WERI-Rb-1 (cell line): ENCODE results near the gene TMEM126A.
"Not testable (repeated sequence)": the region's sequence is repeated elsewhere in the genome, so short reads cannot be mapped to it uniquely, and the experiment has no call there.

Experiments
- DNase-seq: peaks from one replicate; pipeline ENCODE4 v3.0.0-alpha.2; 2020
- H3K27ac ChIP-seq: fragments of 250-450 bp; sonication (Bioruptor Pico); 2 replicates; pipeline ENCODE4 v1.5.1; 2020; ENCODE audit warnings: mild to moderate bottlenecking, moderate library complexity
- H3K27me3 ChIP-seq: fragments of 250-450 bp; sonication (Bioruptor Pico); 2 replicates; pipeline ENCODE4 v1.5.1; 2021; ENCODE audit warnings: mild to moderate bottlenecking, low read depth, moderate library complexity; ENCODE audit not compliant: insufficient read depth, severe bottlenecking
- H3K36me3 ChIP-seq: fragments of 250-450 bp; sonication (Bioruptor Pico); 2 replicates; pipeline ENCODE4 v1.5.1; 2020; ENCODE audit warnings: mild to moderate bottlenecking, moderate library complexity
- H3K4me3 ChIP-seq: 2 replicates; pipeline ENCODE4 v1.5.1; 2011; ENCODE audit warnings: low read depth, mild to moderate bottlenecking, control low read depth, low read length
- H3K9me3 ChIP-seq: fragments of 250-450 bp; sonication (Bioruptor Pico); 2 replicates; pipeline ENCODE4 v1.5.1; 2021; ENCODE audit warnings: mild to moderate bottlenecking, moderate library complexity; ENCODE audit not compliant: severe bottlenecking
- CTCF ChIP-seq: IDR thresholded peaks from 2 replicates; pipeline ENCODE4 v1.5.1; 2011; ENCODE audit warnings: low read depth, mild to moderate bottlenecking, control low read depth, inconsistent platforms, low read length

Gene TMEM126A

DNA sequence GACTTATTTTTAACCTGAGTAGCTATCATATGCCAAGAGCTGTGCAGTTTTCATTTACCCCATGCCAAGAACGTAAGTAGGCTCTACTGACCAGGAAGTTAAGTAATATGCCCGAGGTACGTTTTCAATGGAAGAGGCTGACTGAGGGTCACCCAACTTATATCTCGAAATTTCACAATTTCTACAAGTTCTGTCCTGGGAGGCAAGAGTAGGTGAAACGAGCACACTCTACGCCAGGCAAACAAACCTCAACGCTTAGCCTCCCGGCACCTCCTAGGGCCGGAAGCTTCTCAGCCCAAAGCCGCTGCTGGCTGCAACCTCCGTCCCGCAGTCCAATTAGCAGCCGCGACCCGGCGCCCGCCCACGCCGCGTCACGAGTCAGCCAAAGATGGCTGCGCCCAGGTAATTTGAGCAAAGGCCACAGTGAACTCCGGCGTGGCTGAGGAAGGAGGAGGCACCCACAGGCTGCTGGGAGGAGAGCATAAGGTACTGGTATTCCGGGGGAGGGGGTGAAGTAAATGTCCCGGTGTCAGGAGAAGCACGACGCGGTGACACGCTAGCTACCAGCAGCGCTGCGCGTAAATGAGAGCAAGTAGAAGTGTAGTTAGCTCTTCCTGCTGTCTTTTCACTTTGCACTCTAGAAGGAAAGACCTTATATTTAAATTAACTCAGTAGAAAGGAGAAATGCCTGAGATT, at the start of gene TMEM126A:
Gene TMEM126A, plus strand, starts transcription at position 364 of the 696 bp plus-strand sequence. CDS start 2,289 bp downstream, outside the sequence.
- Histone ChIP-seq H3K36me3 (no peaks in the 10 kb centered on the region), H3K4me3 (peak within 1 kb of the TSS; percentile 95), H3K9me3 (no peaks in the 10 kb centered on the region), H3K27me3 (no peaks in the 10 kb centered on the region), H3K27ac (peak within 1 kb of the TSS; percentile 77)
- no peak for TF ChIP-seq CTCF
- peak; percentile 95 for DNase-seq

DNA sequence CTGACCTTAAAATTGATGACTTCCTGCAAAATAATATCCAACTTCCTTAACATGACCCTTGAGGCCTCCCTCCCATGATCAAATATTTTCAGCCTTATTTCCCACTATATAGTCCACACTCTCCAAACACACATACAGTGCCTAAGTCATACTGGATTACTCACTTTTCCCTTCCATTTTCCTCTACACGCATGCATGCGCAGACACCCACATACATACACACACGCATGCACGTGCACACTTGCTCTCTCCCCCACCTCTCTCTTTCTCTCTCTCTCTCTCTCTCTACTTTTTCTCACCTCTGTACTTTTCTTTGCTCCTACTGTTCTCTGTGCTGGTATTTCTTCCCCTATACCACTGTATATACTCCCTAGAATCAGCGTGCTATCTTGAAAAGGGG, 48.7 kb upstream of the TMEM126A start:
- H3K4me3 ChIP-seq, result no peak overlapping the region
- H3K27ac ChIP-seq, result no peak overlapping the region
- no peak for DNase-seq
- TF ChIP-seq CTCF, result no peak
- H3K36me3 ChIP-seq, result no peaks in the 10 kb centered on the region
- H3K9me3 ChIP-seq, result no peaks in the 10 kb centered on the region
- H3K27me3 ChIP-seq, result no peaks in the 10 kb centered on the region

DNA sequence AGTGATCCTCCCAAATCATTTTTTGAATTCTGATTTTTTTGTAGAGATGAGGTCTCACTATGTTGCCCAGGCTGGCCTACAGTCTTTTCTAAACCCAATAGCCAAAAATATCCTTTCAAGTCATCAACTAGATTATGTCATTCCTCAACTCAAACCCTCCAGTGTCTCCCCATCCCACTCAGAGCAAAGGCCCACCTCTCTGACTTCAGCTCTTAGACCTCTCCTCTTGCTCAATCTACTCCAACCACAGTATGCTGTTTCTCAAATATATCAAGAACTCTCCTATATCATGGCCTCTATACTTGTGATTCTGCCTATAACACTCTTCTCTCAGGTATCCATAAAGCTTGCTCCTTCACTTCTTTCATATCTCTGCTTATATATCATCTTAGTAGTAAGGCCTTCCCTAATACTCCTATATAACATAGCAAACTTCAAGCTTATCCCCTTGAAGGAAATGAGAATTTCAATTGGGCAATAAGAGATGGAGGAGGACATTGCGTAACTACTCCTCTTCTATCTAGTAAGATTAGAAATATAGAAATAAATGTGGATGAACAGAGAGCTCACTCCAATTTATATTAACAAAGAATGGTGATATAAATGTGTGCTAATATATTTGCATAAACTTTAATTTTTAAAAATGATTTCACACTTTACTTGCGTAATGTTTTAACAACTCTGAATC, 45.1 kb upstream of the TMEM126A start:
- H3K27ac ChIP-seq, result no peak overlapping the region
- H3K9me3 ChIP-seq, result no peaks in the 10 kb centered on the region
- no peak overlapping the region for H3K4me3 ChIP-seq
- H3K27me3 ChIP-seq, result no peaks in the 10 kb centered on the region
- DNase-seq, result no peak
- no peaks in the 10 kb centered on the region for H3K36me3 ChIP-seq
- no peak for TF ChIP-seq CTCF

DNA sequence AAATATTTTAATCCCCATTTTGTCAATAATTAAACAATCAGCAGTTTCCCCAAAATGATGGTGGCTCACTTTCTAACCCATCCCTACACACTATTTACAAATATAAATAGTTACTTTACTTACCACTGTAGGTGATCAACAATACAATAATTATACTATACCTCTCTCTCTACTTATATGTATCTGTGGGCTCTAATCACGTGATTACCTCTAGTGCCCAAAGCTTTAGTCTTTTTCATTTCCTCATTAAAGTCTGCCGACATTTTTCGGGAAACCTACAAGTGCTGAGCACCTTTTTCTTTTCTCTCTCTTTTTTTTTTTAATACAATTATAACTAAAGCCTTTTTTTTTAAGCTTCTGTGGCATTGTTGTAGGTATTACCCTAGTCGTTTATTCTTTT, 44.5 kb upstream of the TMEM126A start:
- no peaks in the 10 kb centered on the region for H3K27me3 ChIP-seq
- H3K36me3 ChIP-seq, result no peaks in the 10 kb centered on the region
- no peak for TF ChIP-seq CTCF
- no peak overlapping the region for H3K27ac ChIP-seq
- no peak overlapping the region for H3K4me3 ChIP-seq
- no peaks in the 10 kb centered on the region for H3K9me3 ChIP-seq
- DNase-seq, result no peak

DNA sequence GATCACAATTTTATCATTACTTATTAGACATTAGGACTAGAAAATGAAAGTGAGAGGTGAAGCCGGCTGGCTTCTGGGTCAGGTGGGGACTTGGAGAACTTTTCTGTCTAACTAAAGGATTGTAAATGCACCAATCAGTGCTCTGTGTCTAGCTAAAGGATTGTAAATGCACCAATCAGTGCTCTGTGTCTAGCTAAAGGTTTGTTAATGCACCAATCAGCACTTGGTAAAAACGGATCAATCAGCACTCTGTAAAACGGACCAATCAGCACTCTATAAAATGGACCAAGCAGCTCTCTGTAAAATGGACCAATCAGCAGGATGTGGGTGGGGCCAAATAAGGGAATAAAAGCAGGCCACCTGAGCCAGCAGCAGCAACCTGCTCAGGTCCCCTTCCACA, 41.5 kb upstream of the TMEM126A start:
- H3K9me3 ChIP-seq, H3K27ac ChIP-seq, DNase-seq, H3K27me3 ChIP-seq, H3K36me3 ChIP-seq, H3K4me3 ChIP-seq: not testable (repeated sequence)

- not testable (repeated sequence) for H3K27ac ChIP-seq, H3K36me3 ChIP-seq, DNase-seq, H3K9me3 ChIP-seq, H3K27me3 ChIP-seq, H3K4me3 ChIP-seq
Observed at GRCh38 chr11:85608621-85609020, 39.1 kb upstream of the TMEM126A start.

- H3K9me3 ChIP-seq, H3K27me3 ChIP-seq, DNase-seq: not testable (repeated sequence)
Observed at GRCh38 chr11:85609286-85609685, 38.5 kb upstream of the TMEM126A start.

GRCh38 chr11:85611643-85612042, 36.1 kb upstream of the TMEM126A start:
- H3K9me3 ChIP-seq, H3K36me3 ChIP-seq, H3K4me3 ChIP-seq, H3K27ac ChIP-seq, DNase-seq, H3K27me3 ChIP-seq: not testable (repeated sequence)

More at GRCh38 chr11:85609286-85609685, 38.5 kb upstream of the TMEM126A start:
- not testable (repeated sequence) for H3K4me3 ChIP-seq, H3K36me3 ChIP-seq, H3K27ac ChIP-seq
